Stimulated activated CD8-positive, alpha-beta memory T cell treated with anti-CD3 and anti-CD28 coated beads, Interleukin-2, amount 100 ng/mL, for 48 hours (primary cell): Measurements from ENCODE around the gene PRRC2B.

ENCODE experiments used
- DNase-seq, 2 donors: peaks; one replicate each; pipeline ENCODE4 v3.0.0-alpha.2; 2020; ENCODE audit warnings: low read depth in 2 of 2

The PRRC2B gene

GRCh38 chr9:131516930-131517329 is 123.0 kb downstream of the PRRC2B start:
- DNase-seq: no peak

GRCh38 chr9:131517761-131518190 is 123.9 kb downstream of the PRRC2B start:
- no peak for DNase-seq

DNA sequence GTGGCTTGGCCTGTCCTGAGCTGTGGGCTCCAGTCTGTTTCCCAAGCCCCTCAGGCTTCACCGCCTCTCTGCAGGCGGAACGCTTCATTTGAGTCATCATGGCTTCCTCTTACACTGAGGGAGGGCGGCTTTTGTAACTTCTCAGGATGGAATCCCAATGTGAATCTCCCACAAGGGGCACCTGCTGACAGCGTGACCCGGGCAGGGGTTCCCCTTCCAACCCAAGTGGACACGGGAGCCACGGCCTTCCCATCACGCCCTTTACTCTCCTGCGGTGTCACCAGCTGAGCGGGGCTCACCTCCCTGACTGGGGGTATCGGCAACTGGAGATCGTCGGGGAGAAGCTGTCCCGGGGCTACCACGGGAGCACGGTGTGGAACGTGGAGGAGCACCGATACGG is 124.7 kb downstream of the PRRC2B start:
- DNase-seq: no peak

DNA sequence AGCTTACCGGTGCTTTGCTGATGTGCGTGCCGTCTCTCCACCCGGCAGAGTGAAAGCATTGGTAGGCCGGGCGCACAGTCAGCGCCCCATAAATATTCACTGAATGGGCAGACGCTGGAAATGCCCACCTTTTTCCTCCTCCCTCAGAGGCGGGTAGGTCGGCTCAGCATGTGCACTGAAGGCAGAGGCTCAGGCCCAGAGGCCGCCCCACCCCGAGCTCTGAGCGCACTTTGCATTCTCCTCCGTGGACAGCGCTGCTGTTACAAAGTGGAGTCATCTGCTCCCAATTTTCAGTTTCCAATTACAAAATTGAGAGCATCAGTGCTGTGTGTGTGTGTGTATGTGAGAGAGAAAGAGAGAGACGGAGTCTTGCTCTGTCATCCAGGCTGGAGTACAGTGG is 126.6 kb downstream of the PRRC2B start:
- DNase-seq: no peak

DNA sequence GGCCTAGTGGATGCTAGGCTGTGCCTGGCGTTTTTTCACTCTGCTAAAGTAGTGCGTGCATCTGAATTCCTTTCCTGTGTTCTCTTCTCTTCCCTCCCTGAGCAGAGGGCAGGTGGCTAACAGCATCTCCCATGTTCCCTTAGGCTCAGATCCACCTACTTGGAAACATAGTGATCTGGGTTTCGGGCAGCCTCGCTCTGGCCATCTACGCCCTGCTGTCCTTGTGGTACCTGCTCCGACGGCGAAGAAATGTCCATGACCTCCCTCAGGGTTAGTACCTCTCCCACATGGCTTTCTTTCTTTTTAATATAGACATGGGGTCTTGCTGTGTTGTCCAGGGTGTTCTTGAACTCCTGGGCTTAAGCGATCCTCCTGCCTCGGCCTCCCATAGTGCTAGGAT is 127.3 kb downstream of the PRRC2B start:
- no peak for DNase-seq

- no peak for DNase-seq
Observed at GRCh38 chr9:131521822-131522221, 127.9 kb downstream of the PRRC2B start.

- no peak for DNase-seq
Observed at GRCh38 chr9:131522257-131523085, 128.6 kb downstream of the PRRC2B start.

DNA sequence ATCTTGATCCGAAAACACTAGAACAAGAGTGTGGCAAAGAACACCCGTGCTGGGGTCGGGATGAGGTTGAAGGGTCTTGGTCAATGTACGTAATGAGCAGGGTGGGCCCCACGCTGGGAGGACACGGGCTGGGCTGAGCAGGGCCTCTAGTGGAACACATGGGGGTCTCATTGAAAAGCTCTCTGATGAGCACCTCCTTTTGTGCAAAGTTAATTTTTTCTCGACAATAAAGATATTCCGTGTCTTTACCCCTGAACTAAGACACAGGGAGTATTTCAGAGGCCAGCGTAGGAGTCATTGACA is 129.2 kb downstream of the PRRC2B start:
- no peak for DNase-seq

DNA sequence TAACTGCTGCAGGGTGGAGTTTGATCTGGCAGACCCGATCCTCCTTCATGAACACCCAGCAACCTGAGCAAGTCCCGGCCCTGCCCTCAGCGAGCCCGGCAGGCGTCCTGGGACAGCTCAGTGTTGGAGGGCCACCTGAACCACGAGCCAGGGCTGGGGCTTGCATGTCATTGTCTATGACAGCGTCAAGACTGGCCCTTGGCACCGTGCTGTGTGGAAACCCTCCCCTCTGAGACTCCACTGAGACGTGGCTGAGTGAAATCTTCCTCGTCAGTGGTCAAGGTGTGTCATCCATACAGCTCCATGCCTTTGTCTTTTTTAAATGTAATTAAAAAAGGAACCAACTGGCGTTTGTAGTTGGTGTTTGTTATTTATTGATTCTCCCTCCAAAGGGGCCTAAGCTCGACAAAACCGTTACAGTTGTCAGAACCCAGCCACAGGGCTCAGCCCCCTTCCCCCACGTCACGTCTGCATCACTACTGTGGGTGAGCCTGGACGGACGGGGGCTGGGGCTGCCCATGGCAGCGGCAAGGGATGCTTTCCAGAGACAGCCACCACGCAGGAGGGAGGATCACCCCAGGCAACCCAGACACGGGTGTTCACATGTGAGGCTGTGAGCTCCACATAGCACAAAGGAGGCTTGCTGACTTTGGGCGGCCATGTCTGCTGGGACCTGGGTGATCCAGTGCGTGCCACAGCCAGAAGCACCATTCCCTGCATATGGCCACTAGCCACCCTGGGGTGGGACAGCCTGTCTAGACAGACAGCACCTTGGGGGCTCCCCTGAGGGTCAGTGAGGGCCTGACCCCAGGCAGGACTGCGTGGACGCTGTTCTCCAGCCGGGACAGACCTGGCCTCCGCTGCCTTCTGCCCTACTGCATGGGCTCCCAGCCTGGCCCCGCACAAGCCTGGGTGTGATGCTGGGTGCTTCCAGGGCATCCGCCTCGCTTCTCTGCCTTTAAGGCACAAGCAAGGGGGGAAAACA is 129.9 kb downstream of the PRRC2B start:
- DNase-seq: no peak

GRCh38 chr9:131524665-131525315 is 130.9 kb downstream of the PRRC2B start:
- no peak for DNase-seq

GRCh38 chr9:131525643-131526565 is 132.0 kb downstream of the PRRC2B start:
- DNase-seq: no peak

DNA sequence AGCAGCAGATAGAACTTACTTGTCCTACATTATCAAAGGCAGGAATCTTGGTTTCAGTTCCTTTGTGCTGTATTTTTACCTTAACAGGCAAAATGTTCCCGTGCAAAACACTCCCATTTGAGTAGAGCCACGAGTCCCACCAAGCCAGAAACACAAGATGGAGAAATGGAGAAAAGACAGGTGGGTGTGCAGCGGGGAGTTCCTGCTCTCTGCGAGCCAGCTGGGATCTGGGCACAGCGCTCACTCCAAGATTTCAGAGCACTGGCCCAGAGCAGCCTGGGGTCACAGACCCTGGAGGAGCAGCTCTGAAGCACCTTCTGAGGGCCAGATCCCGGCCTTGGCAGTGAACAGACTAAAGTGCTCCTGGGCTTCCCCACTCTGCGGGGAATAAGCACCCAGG is 134.3 kb downstream of the PRRC2B start:
- no peak for DNase-seq

- DNase-seq: no peak
Observed at GRCh38 chr9:131528886-131529505, 135.1 kb downstream of the PRRC2B start.

GRCh38 chr9:131529597-131530545 is 136.0 kb downstream of the PRRC2B start:
- no peak for DNase-seq

GRCh38 chr9:131530546-131530919 is 136.6 kb downstream of the PRRC2B start:
- no peak for DNase-seq

- DNase-seq: peak; percentile 61 to 72
Observed at GRCh38 chr9:131530920-131531832, 137.3 kb downstream of the PRRC2B start, which contains the start of gene UCK1. Gene UCK1 (minus strand): TSS chr9:131531263. CDS start chr9:131531174, 89 bp downstream.

- no peak for DNase-seq
Observed at GRCh38 chr9:131534721-131535237, 140.9 kb downstream of the PRRC2B start.

DNA sequence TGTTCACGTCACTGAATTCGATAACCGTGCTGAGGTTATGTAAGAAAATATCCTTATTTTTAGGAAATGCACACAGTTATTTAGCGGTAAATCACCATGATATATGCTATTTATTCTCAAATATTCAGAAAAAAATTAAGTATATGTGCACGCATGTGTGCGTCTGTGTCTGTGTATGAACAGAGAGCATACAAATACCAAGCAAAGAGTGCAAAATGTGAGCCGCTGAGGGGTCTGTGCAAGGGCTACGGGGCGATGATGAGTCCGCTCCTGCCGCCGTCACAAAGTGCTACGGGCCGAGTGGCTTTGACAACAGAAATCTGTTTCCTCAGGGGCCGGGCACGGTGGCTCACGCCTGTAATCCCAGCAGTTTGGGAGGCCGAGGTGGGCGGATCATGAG is 144.1 kb downstream of the PRRC2B start:
- no peak for DNase-seq
